GM19193 (cell line): ENCODE results near the gene MEPE.

Experiments used
- POLR2A ChIP-seq: IDR thresholded peaks from 4 replicates; pipeline ENCODE4 v1.6.1; 2011; ENCODE audit not compliant: insufficient read depth, insufficient read length; ENCODE audit errors: extremely low read depth

Gene MEPE

GRCh38 chr4:87824352-87824751 is 8.4 kb upstream of the MEPE start:
- no peak for TF ChIP-seq POLR2A

- TF ChIP-seq POLR2A: no peak
Observed at GRCh38 chr4:87834401-87834800, 1.6 kb downstream of the MEPE start.

- TF ChIP-seq POLR2A: no peak
Observed at GRCh38 chr4:87835197-87835596, 2.4 kb downstream of the MEPE start.

GRCh38 chr4:87835743-87836142 is 3.0 kb downstream of the MEPE start:
- no peak for TF ChIP-seq POLR2A

GRCh38 chr4:87838205-87838604 is 5.4 kb downstream of the MEPE start:
- TF ChIP-seq POLR2A: no peak

- no peak for TF ChIP-seq POLR2A
Observed at GRCh38 chr4:87838890-87839591, 6.3 kb downstream of the MEPE start.

GRCh38 chr4:87839592-87839946 is 6.8 kb downstream of the MEPE start:
- no peak for TF ChIP-seq POLR2A

GRCh38 chr4:87840149-87840548 is 7.4 kb downstream of the MEPE start:
- TF ChIP-seq POLR2A: no peak

GRCh38 chr4:87843936-87844335 is 11.2 kb downstream of the MEPE start:
- no peak for TF ChIP-seq POLR2A

- no peak for TF ChIP-seq POLR2A
Observed at GRCh38 chr4:87844452-87844851, 11.7 kb downstream of the MEPE start.

- no peak for TF ChIP-seq POLR2A
Observed at GRCh38 chr4:87846226-87846625, 13.5 kb downstream of the MEPE start.

- no peak for TF ChIP-seq POLR2A
Observed at GRCh38 chr4:87848622-87849351, 16.0 kb downstream of the MEPE start.

- TF ChIP-seq POLR2A: no peak
Observed at GRCh38 chr4:87849612-87850011, 16.8 kb downstream of the MEPE start.

- no peak for TF ChIP-seq POLR2A
Observed at GRCh38 chr4:87851332-87851731, 18.6 kb downstream of the MEPE start.

- no peak for TF ChIP-seq POLR2A
Observed at GRCh38 chr4:87851953-87852352, 19.2 kb downstream of the MEPE start.

GRCh38 chr4:87853108-87853507 is 20.3 kb downstream of the MEPE start:
- no peak for TF ChIP-seq POLR2A
